GDM1 (cell line): ENCODE results near the gene SLCO2A1.

Experiments used
- DNase-seq: peaks from one replicate; lab custom pipeline; 2025; lab: John Stamatoyannopoulos, UW

The SLCO2A1 gene

DNA sequence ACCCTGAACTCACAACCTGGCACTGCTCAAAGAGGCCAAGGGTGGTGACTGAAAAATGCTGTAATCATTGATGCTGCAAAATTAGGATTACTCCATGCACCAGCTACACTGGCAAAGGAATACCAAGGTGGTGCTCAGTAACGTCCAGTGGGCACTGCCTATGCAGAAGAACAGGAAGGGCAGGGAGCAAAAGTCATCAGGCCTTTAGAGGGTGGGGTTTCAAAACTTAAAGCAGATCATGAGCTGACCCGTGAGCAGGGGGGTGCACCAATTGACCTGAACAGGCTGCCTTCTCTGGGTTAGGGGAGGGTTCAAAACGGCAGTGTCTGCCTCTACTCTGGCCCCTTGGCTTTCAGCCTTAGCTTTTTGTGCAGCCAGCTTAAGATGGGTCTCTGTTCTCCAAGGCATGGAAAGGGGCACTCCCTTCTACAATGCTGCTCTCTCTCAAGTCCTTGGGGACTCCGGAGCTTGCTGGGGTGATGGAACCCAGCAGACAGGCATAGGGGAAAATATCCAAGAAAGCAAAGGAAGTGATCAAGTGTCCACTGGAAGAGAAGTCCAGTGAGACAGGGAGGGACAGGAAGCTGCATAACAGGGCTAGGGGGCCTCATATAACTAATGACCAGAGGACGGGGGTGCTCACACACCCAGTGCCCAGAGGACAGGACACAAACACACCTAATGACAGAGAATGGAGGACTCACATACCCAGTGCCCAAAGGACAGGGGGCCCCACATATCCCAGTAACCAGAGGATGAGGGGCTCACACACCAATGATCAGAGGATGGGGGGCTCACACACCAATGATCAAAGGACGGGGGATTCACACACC lies 145.5 kb downstream of the SLCO2A1 start:
- no peak for DNase-seq

DNA sequence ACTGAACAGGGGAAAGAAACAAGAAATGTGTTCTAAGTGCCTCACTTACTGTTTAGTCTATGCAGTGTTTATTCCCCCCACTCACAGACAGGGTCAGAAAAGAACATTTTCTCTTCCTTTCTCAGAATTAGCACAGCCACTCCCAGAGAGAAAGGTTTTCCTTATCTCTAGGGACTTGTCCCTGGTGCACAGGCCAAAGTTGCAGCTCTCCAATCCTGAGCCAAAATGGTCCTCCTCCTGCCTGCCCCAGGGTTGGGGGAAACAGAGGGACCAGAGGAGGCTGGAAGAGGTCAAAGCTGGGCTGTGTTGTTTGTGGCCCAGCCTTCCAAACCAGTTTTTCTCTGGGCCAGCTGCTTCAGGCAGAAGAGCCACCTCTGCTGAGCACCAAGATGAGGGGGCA lies 146.1 kb downstream of the SLCO2A1 start:
- no peak for DNase-seq

- DNase-seq = no peak
Observed at GRCh38 chr3:133882986-133883586, 146.6 kb downstream of the SLCO2A1 start.

DNA sequence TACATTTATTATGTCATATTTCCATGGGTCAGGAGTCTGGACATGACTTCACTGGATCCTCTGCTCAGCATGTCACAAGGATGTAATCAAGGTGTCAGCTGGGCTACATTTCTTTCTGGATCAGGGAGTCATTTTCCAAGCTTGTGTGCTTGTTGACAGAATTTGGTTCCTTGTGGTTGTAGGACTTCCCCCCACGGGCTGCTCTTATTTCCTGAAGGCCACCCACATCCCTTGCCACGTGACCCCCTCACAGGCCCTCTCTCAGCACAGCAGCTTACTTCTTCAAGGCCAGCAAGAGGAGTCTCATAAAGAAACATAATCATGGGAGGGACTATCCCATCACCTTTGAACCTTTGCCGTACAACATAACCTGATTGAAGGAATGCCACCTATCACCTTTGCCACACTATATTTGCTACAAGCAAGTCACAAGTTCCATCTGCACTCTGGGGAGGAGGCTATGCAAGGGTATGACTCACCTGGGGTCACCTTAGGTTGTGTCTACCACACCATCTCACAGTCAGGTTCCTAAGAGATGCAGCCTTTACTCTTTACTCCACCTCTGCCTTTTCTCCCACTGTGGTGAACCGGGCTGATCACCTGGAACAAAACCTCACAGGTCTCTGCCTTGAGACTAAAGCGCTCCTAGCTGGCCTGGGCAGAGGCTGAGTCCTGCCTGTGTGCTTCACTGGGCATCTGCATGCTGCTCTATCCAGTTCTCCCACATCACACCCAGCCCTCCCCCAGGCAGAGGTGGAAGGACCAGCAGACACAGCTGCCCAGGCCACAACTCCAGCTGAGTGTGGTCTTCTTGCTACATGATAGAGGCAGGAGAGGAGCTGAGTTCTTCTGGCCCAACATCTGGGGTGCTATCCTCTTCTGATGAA lies 147.5 kb downstream of the SLCO2A1 start:
- DNase-seq = no peak

GRCh38 chr3:133881492-133881891 lies 148.2 kb downstream of the SLCO2A1 start:
- no peak for DNase-seq

GRCh38 chr3:133880886-133881455 lies 148.8 kb downstream of the SLCO2A1 start:
- DNase-seq = no peak

DNA sequence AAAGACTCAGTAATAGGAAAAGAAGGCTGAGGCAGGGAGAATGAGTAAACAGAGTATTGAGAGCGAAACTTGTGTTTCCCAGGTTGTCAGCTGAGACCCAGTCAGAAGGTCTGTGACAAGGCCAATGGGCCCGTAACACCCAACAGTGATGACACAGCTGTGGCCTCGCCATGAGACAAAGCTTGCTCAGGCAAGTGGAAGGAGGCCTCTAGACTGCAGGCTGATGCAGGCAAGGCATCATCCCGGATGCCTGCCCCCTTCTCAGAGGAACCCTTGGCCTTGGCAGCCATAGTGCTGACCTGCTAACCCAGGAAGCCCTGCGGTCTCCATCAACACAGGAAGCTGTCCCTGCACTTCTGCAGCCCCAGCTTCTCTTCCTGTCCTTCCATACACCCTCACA lies 149.4 kb downstream of the SLCO2A1 start:
- DNase-seq = no peak

- DNase-seq = no peak
Observed at GRCh38 chr3:133878518-133878917, 151.2 kb downstream of the SLCO2A1 start.
